Astrocyte (in vitro differentiated cells and primary cell): ENCODE results near the gene URB1.

ENCODE experiments used
- CTCF ChIP-seq: IDR thresholded peaks from 2 replicates; pipeline ENCODE4 v1.5.1; 2011; ENCODE audit warnings: low read depth, mild to moderate bottlenecking, inconsistent platforms, low read length, moderate library complexity; ENCODE audit not compliant: insufficient read depth
- EZH2 ChIP-seq: IDR thresholded peaks from 2 replicates; pipeline ENCODE4 v1.6.1; 2012; ENCODE audit warnings: mild to moderate bottlenecking, low read length, inconsistent platforms; ENCODE audit not compliant: insufficient read depth

- no peak for TF ChIP-seq CTCF
- no peak for TF ChIP-seq EZH2
Measured at GRCh38 chr21:32411350-32412161, 18.7 kb upstream of the URB1 start.
